Activated naive CD8-positive, alpha-beta T cell treated with anti-CD3 and anti-CD28 coated beads, Interleukin-2, amount 50 U/mL, for 24 hours (primary cell): ENCODE measurements around the gene MVB12A.

Source experiments
- ATAC-seq: fragments of 150-1000 bp; cut with Tn5 transposase; one replicate; pipeline ENCODE4 v1.10.0; 2021
- DNase-seq: peaks from one replicate; pipeline ENCODE4 v3.0.0; 2021
- H3K27ac Mint-ChIP-seq: one replicate; pipeline ENCODE4 v1.8.0; 2021; ENCODE audit warnings: mild to moderate bottlenecking, mixed read lengths
- H3K27me3 Mint-ChIP-seq: one replicate; pipeline ENCODE4 v1.8.0; 2021; ENCODE audit warnings: mixed read lengths
- H3K36me3 Mint-ChIP-seq: one replicate; pipeline ENCODE4 v1.8.0; 2021; ENCODE audit warnings: low read depth, mixed read lengths
- H3K4me1 Mint-ChIP-seq: one replicate; pipeline ENCODE4 v1.8.0; 2021; ENCODE audit warnings: mixed read lengths
- H3K4me3 Mint-ChIP-seq: one replicate; pipeline ENCODE4 v1.8.0; 2021; ENCODE audit warnings: mild to moderate bottlenecking, moderate library complexity, mixed read lengths
- H3K9me3 Mint-ChIP-seq: one replicate; pipeline ENCODE4 v1.8.0; 2021; ENCODE audit warnings: mixed read lengths

Gene MVB12A

GRCh38 chr19:17468302-17469091 lies 48.6 kb downstream of the MVB12A start:
- no peaks in the 10 kb centered on the region for H3K27me3 Mint-ChIP-seq
- no peaks in the 10 kb centered on the region for H3K9me3 Mint-ChIP-seq
- H3K27ac Mint-ChIP-seq: no peak overlapping the region
- H3K4me1 Mint-ChIP-seq: peaks cover 30% of the 10 kb centered on the region
- H3K36me3 Mint-ChIP-seq: no peaks in the 10 kb centered on the region
- peak overlapping the region; percentile 91 for H3K4me3 Mint-ChIP-seq
- no peak for ATAC-seq
- no peak for DNase-seq

GRCh38 chr19:17469092-17469480 lies 49.2 kb downstream of the MVB12A start:
- Mint-ChIP-seq H3K27me3 (no peaks in the 10 kb centered on the region), H3K4me1 (peaks cover 30% of the 10 kb centered on the region), H3K27ac (no peak overlapping the region), H3K4me3 (peak overlapping the region; percentile 91), H3K36me3 (no peaks in the 10 kb centered on the region), H3K9me3 (no peaks in the 10 kb centered on the region)
- DNase-seq: no peak
- ATAC-seq: no peak

- DNase-seq (peak; percentile 84), ATAC-seq (peak; percentile 84)
- Mint-ChIP-seq H3K27ac (peak overlapping the region; percentile 94), H3K36me3 (no peaks in the 10 kb centered on the region), H3K9me3 (no peaks in the 10 kb centered on the region), H3K4me3 (peak overlapping the region; percentile 91), H3K27me3 (no peaks in the 10 kb centered on the region), H3K4me1 (peaks cover 30% of the 10 kb centered on the region)
These were observed 49.7 kb downstream of the MVB12A start for GRCh38 chr19:17469481-17470067.

GRCh38 chr19:17470068-17470841 lies 50.4 kb downstream of the MVB12A start, which contains the start of gene SLC27A1:
TSS of gene SLC27A1 (plus strand) at chr19:17470524. CDS start at chr19:17470541, 17 bp downstream.
- H3K4me1 Mint-ChIP-seq: peaks cover 30% of the 10 kb centered on the region
- no peaks in the 10 kb centered on the region for H3K9me3 Mint-ChIP-seq
- ATAC-seq: peak; percentile 89
- H3K27ac Mint-ChIP-seq: peak within 1 kb of the TSS; percentile 94
- H3K27me3 Mint-ChIP-seq: no peaks in the 10 kb centered on the region
- DNase-seq: peak; percentile 92
- no peaks in the 10 kb centered on the region for H3K36me3 Mint-ChIP-seq
- H3K4me3 Mint-ChIP-seq: peak within 1 kb of the TSS; percentile 91

GRCh38 chr19:17471410-17472125 lies 51.7 kb downstream of the MVB12A start:
- DNase-seq (no peak), ATAC-seq (no peak)
- Mint-ChIP-seq H3K27ac (no peak overlapping the region), H3K4me3 (peak overlapping the region; percentile 91), H3K9me3 (no peaks in the 10 kb centered on the region), H3K36me3 (no peaks in the 10 kb centered on the region), H3K4me1 (peaks cover 24% of the 10 kb centered on the region), H3K27me3 (no peaks in the 10 kb centered on the region)

GRCh38 chr19:17473041-17473440 lies 53.2 kb downstream of the MVB12A start:
- Mint-ChIP-seq H3K27me3 (no peaks in the 10 kb centered on the region), H3K36me3 (no peaks in the 10 kb centered on the region), H3K4me1 (peaks cover 24% of the 10 kb centered on the region), H3K27ac (no peak overlapping the region), H3K4me3 (no peak overlapping the region), H3K9me3 (no peaks in the 10 kb centered on the region)
- no peak for DNase-seq
- ATAC-seq: no peak
